VCaP (cell line): ENCODE results near the gene ZBTB39.
"Not testable (repeated sequence)": the region's sequence is repeated elsewhere in the genome, so short reads cannot be mapped to it uniquely, and the experiment has no call there.

ENCODE experiments used
- H3K27ac ChIP-seq: fragments of 450-650 bp; 2 replicates; pipeline ENCODE4 v1.5.1; 2017
- TF ChIP-seq, protein P1 (sequence below): fragments of 450-650 bp; conservative IDR thresholded peaks from 2 replicates; pipeline ENCODE4 v1.5.1; 2017; ENCODE audit warnings: mild to moderate bottlenecking, moderate library complexity

The ZBTB39 gene

DNA sequence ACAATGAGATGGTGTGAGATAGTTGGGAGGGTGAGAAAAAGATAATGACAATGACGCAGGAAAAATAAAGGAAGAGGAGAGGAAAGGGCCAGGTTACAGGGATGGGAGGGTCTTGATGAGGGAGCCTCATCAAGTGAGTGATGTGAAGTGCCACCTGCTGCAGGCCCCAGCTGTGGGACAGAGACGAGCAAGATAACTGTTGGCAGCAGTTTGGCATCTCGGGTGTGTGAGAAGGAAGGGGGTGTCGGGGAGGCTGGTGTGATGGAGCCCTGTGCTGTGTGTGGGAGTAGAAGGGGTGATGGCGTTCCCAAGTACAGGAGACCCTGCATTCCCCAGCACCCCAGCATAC, 21.4 kb upstream of the ZBTB39 start:
- no peak overlapping the region for H3K27ac ChIP-seq
- TF ChIP-seq, protein P1, sequence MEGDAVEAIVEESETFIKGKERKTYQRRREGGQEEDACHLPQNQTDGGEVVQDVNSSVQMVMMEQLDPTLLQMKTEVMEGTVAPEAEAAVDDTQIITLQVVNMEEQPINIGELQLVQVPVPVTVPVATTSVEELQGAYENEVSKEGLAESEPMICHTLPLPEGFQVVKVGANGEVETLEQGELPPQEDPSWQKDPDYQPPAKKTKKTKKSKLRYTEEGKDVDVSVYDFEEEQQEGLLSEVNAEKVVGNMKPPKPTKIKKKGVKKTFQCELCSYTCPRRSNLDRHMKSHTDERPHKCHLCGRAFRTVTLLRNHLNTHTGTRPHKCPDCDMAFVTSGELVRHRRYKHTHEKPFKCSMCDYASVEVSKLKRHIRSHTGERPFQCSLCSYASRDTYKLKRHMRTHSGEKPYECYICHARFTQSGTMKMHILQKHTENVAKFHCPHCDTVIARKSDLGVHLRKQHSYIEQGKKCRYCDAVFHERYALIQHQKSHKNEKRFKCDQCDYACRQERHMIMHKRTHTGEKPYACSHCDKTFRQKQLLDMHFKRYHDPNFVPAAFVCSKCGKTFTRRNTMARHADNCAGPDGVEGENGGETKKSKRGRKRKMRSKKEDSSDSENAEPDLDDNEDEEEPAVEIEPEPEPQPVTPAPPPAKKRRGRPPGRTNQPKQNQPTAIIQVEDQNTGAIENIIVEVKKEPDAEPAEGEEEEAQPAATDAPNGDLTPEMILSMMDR = no peak

DNA sequence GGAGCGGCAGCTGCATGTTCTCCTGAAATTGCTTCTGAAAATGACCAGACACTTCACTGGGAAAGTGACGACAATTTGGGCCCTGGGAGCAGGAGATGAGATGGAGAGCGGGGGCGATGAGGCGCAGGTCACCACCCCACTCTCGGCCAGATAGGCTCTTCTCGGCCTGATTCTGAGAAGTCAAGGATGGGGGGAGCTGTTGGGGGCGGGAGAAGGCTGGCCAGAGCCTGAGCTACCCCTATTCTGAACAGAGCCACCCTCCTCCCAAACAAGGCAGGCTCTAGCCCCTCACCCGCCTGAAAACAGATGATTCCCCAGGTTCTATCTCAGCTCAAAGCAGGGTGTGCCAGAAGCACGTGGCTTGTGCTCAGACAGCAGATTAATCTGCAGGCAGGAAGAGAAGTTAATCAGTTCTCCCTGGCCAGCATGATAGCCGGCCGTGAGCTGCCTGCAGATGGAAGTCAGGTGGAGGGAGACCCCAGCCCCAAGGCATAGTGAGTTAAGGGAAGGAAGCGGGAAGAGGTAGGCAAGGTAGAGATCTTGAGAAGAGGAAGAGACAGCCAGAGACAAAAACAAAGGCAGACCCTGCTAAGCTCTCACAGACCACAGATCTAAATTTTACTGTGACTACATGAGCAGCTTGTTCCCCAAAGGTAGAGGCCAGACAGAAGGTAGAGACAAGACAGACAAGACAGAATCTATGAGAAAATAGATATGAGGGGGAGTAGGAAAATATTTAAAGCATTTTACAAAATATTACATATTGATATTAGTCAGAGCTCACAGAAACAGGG, 20.9 kb upstream of the ZBTB39 start:
- TF ChIP-seq, protein P1 = no peak
- H3K27ac ChIP-seq = no peak overlapping the region

DNA sequence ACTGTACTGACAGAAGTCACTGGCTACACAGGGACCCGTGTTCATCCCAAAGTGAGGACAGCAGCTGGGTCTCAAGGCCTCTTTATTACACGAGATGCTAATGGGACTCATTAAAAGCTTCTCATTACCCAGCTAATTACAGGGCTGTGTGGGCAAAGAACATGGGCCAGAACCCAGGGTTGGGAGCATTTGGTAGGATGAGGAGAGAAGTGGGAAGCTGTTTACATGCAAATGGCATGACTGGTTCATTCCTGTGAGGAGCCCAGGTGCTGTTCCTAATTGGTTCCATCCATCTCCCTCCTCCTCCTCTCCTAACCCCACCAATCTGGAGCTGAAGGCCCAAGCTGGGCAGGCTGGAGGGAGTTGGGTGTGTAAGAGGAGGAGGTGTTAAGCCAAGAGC, 18.9 kb upstream of the ZBTB39 start:
- no peak overlapping the region for H3K27ac ChIP-seq
- TF ChIP-seq, protein P1 = no peak

DNA sequence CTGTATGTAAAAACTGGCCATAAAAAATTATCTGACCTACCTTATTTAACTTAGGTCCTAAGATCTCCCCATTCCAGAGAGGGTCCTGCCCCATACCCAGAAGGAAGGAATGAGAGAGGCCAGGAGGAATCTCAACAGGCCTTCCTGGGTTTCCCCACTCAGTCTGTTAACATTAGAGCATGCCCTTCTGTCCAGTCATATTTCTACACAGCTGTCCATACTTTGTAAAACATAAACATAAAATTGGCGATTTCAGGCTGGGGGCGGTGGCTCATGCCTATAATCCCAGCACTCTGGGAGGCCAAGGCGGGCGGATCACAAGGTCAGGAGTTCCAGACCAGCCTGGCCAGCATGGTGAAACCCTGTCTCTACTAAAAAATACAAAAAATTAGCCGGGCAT, 16.0 kb upstream of the ZBTB39 start:
- H3K27ac ChIP-seq = not testable (repeated sequence)

DNA sequence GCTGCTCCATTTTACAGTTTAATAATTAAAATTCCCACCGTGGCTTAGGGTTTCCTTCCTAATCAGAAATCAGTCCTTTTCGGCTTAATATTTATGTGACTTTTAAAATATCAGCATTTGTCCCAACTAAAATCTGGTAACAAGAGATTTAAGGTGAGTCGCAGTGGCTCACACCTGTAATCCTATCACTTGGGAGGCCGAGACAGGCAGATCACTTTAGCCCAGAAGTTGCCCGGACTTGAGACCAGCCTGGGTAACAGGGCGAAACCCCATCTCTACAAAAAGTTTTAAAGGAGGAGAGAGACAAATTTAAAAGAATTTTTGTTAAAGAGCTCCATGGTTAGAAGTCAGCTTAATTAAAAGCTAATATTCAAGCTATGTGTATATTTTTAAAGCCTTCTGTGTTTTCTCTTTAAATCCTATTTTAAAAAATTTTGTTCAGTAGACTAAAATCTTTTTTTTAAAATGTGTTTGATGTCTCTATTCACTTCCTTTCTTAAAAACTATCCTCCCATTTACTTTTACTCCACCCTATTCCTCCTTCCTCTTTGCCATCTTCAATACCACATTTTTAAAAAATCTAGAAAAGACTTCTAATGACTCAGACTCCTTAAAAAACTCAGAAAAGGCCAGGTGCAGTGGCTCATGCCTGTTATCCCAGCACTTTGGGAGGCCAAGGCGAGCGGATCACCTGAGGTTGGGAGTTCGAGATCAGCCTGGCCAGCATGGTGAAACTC, 13.8 kb upstream of the ZBTB39 start:
- TF ChIP-seq, protein P1 = no peak
- H3K27ac ChIP-seq = no peak overlapping the region

DNA sequence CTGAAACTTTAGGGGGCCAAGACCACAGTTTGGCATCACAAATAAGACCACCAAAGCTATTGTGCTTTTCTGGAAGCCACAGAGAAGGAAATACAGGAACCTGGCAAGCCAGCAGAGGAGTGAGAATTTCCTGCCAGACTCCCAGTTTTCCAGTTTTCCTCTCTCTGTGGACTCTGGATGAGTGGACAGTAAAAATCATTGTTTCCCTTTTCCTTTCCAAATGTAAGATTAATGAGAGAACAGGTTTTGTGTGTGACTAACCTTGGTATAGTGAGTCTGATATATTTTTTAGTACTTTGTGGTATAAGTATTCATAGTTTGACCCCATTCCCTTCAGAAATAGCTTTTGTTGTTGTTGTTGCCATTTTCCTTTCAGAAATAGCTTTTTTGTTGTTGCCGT, 12.6 kb upstream of the ZBTB39 start:
- TF ChIP-seq, protein P1 = no peak
- peak overlapping the region; percentile 49 for H3K27ac ChIP-seq

DNA sequence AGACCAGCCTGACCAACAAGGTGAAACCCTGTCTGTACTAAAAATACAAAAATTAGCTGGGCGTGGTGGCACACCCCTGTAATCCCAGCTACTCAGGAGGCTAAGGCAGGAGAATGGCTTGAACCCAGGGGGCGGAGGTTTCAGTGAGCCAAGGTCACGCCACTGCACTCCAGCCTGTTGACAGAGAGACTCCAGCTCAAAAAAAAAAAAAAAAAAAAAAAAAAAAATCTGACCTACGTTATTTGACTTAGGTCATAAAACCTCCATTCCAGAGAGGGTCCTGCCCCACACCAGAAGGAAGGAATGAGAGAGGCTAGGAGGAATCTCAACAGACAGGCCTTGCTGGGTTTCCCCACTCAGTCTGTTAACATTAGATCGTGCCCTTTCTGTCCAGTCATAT, 12.0 kb upstream of the ZBTB39 start:
- H3K27ac ChIP-seq = peak overlapping the region; percentile 49

DNA sequence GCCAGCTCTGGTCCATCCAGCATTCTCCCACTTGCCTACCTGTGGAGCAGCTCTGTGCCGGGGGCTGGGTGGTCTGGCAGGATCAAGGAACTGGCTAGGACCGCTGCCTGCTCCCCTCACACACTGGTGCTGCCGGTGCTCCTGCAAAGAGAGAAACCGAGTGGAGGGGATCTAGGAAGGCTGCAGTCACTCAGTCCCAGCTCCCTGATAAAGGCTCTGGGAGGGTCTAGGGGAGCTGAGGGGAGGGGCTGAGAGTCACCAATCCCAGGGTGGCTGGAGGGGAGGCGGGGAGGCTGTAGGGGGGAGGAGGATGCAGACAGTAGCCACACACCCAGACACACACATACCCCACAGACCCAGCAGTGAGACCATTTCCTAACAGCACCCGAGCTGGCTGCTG, 10.0 kb upstream of the ZBTB39 start, which contains the start of gene TAC3:
Gene TAC3 (minus strand): TSS at position 182 of the 400 bp plus-strand sequence. CDS start 732 bp downstream, outside the sequence.
- no peak within 1 kb of the TSS for H3K27ac ChIP-seq
- TF ChIP-seq, protein P1 = no peak
